GM13977 (cell line): Measurements from ENCODE around the gene RAB9A.
A peak's percentile ranks its signal among the peaks of the same experiment; 100 is the strongest.

Source experiments
- DNase-seq: peaks from one replicate; pipeline ENCODE4 v3.0.0; 2012; ENCODE audit warnings: low spot score
- CTCF ChIP-seq: IDR thresholded peaks from 2 replicates; pipeline ENCODE4 v1.5.1; 2012; ENCODE audit warnings: mild to moderate bottlenecking, control low read depth; ENCODE audit not compliant: insufficient read depth; ENCODE audit errors: extremely low read depth, missing control alignments
- in situ Hi-C: fragments of 300-500 bp; cut with MboI; formaldehyde crosslinking; loops from one replicate; pipeline ENCODE4 v1.12.0; 2022; ENCODE audit warnings: low sequenced_read_pairs, low pct_unique_long_range_greater_than_20kb, mixed read lengths, inconsistent platforms; ENCODE audit not compliant: unreplicated experiment

RAB9A gene

GRCh38 chrX:13750812-13751211, 61.9 kb downstream of the RAB9A start:
- in situ Hi-C loops = loop anchor here (25.0 kb wide), 1 partner anchor 286 kb away; the partner anchor contains the start of gene GEMIN8
- DNase-seq = no peak
- no peak for TF ChIP-seq CTCF

GRCh38 chrX:13752141-13752540, 63.2 kb downstream of the RAB9A start:
- in situ Hi-C loops = loop anchor here (25.0 kb wide), 1 partner anchor 285 kb away; the partner anchor contains the start of gene GEMIN8
- no peak for DNase-seq
- TF ChIP-seq CTCF = no peak

- in situ Hi-C loops = loop anchor here (25.0 kb wide), 1 partner anchor 285 kb away; the partner anchor contains the start of gene GEMIN8
- DNase-seq = no peak
- no peak for TF ChIP-seq CTCF
Observed at GRCh38 chrX:13752646-13753045, 63.7 kb downstream of the RAB9A start.

- no peak for DNase-seq
- no peak for TF ChIP-seq CTCF
- in situ Hi-C loops = loop anchor here (25.0 kb wide), 1 partner anchor 283 kb away; the partner anchor contains the start of gene GEMIN8
Observed at GRCh38 chrX:13754765-13755164, 65.8 kb downstream of the RAB9A start.

GRCh38 chrX:13755254-13755653, 66.3 kb downstream of the RAB9A start:
- in situ Hi-C loops = loop anchor here (25.0 kb wide), 1 partner anchor 282 kb away; the partner anchor contains the start of gene GEMIN8
- no peak for DNase-seq
- no peak for TF ChIP-seq CTCF

- no peak for DNase-seq
- in situ Hi-C loops = loop anchor here (25.0 kb wide), 1 partner anchor 281 kb away; the partner anchor contains the start of gene GEMIN8
- TF ChIP-seq CTCF = no peak
Observed at GRCh38 chrX:13756381-13756780, 67.5 kb downstream of the RAB9A start.

- TF ChIP-seq CTCF = no peak
- in situ Hi-C loops = loop anchor here (25.0 kb wide), 1 partner anchor 278 kb away; the partner anchor contains the start of gene GEMIN8
- DNase-seq = peak; percentile 44
Observed at GRCh38 chrX:13759152-13759718, 70.3 kb downstream of the RAB9A start.
